HepG2 (cell line): ENCODE data around the gene CAMK2N2. TPM values are rescaled to one million over a fixed set of nuclear protein-coding genes. Genes with fewer than 3 reads are reported as not detected.

Source experiments
- AKAP8 ChIP-seq: sonication (generic); formaldehyde crosslinking; IDR thresholded peaks from 2 replicates; pipeline ENCODE4 v1.5.1; 2020; ENCODE audit warnings: mild to moderate bottlenecking, missing genetic modification reagents
- CCAR2 ChIP-seq: fragments of 200-400 bp; formaldehyde crosslinking; optimal IDR thresholded peaks from 2 replicates; pipeline ENCODE3; 2018; ENCODE audit warnings: low read depth, mild to moderate bottlenecking, low read length, moderate library complexity
- CEBPZ ChIP-seq: IDR thresholded peaks from 2 replicates; pipeline ENCODE4 v1.6.1; 2012; ENCODE audit warnings: low read length, improper control_type of control experiment
- E2F1 ChIP-seq: sonication (generic); formaldehyde crosslinking; IDR thresholded peaks from 2 replicates; pipeline ENCODE4 v1.5.0; 2020; ENCODE audit warnings: missing genetic modification reagents
- TCF7 ChIP-seq: sonication (generic); IDR thresholded peaks from 2 replicates; pipeline ENCODE4 v1.6.1; 2016; ENCODE audit warnings: antibody characterized with exemption, low read depth
- ZFP90 ChIP-seq: sonication (generic); formaldehyde crosslinking; IDR thresholded peaks from 2 replicates; pipeline ENCODE4 v1.8.0; 2022; ENCODE audit warnings: missing genetic modification reagents, mild to moderate bottlenecking, inconsistent platforms, borderline replicate concordance
- ZNF18 ChIP-seq: sonication (generic); formaldehyde crosslinking; IDR thresholded peaks from 2 replicates; pipeline ENCODE4 v1.8.0; 2022; ENCODE audit warnings: mild to moderate bottlenecking, missing genetic modification reagents; ENCODE audit not compliant: insufficient replicate concordance
- ZNF276 ChIP-seq: sonication (generic); formaldehyde crosslinking; IDR thresholded peaks from 2 replicates; pipeline ENCODE4 v1.4.0; 2020; ENCODE audit warnings: mild to moderate bottlenecking, low read depth, missing genetic modification reagents
- ZNF510 ChIP-seq: sonication (generic); formaldehyde crosslinking; IDR thresholded peaks from 2 replicates; pipeline ENCODE4 v1.4.0; 2020; ENCODE audit warnings: low read depth, mild to moderate bottlenecking, missing genetic modification reagents
- ZSCAN20 ChIP-seq: sonication (generic); formaldehyde crosslinking; IDR thresholded peaks from 2 replicates; pipeline ENCODE4 v1.4.0; 2020; ENCODE audit warnings: missing genetic modification reagents, mild to moderate bottlenecking, borderline replicate concordance
- polyA plus RNA-seq, 8 experiments: library from polyadenylated mRNA; depleted of rRNA in 3 of 8; stranded (reverse) in 7 of 8; unstranded in 1 of 8; fragments of >200 nt; fragmentation: Illumina TruSeq in 4 of 8; extraction: Trizol in 4 of 8; gene quantifications; 2 replicates each; pipeline versions ENCODE4 v1.2.1 to v1.2.3, GENCODE V29; 2011 to 2016; ENCODE audit warnings: low read depth in 4 of 8, missing spikeins in 1 of 8, mixed read lengths in 1 of 8; ENCODE audit not compliant: insufficient read depth in 1 of 8
- total RNA-seq, 5 experiments: library from RNA; depleted of rRNA; stranded (reverse); fragments of >200 nt; fragmentation: Illumina TruSeq; extraction: Trizol; gene quantifications; 2 replicates each; pipeline ENCODE4 v1.2.3, GENCODE V29; 2016; ENCODE audit warnings: low read depth in 1 of 5

CAMK2N2 gene
- total and polyA plus RNA-seq, 2 of the 13 experiments (the other 11 are each of a cell fraction or from before 2014, with no cell fraction given) = 0.12 to 0.27 TPM

- no peak for TF ChIP-seq CEBPZ
- no peak for TF ChIP-seq ZNF276 (CRISPR knock-in tag)
- no peak for TF ChIP-seq TCF7
- no peak for TF ChIP-seq ZNF18 (CRISPR knock-in tag)
- TF ChIP-seq ZNF510 (CRISPR knock-in tag) = no peak
- no peak for TF ChIP-seq ZSCAN20 (CRISPR knock-in tag)
- no peak for TF ChIP-seq CCAR2
- no peak for TF ChIP-seq E2F1
- TF ChIP-seq AKAP8 (CRISPR knock-in tag) = no peak
- no peak for TF ChIP-seq ZFP90 (CRISPR knock-in tag)
- TF ChIP-seq, all 625 proteins: peak for 0
These were observed 5.9 kb downstream of the CAMK2N2 start (continued) for GRCh38 chr3:184255291-184256039.
